ENCODE results near the gene RNF217. TPM values are rescaled to one million over a fixed set of nuclear protein-coding genes. Genes with fewer than 3 reads are reported as not detected.

The RNF217 gene
- total RNA-seq, 1 donor from 2014 or later = 14.2 TPM

DNA sequence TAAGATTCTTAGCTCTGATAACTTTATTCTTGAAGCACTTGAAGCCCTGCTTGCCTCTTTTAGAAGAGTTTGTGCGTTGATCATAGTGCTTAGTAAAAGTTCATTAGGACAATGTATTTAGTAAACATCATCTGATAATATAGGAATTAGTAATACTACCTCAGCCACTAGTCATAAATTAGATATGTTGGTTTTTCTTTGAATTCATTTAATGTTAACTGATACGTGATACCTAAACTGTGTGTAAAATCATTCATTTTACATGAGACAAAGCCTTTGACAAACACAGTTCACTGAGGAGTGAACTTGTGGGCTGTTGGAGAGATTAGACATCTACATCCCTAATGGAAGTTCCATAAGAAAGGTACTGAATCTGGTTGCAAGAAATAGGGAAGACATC lies 91.6 kb downstream of the RNF217 start:
- no peak for FAIRE-seq

GRCh38 chr6:125054331-125054730 lies 92.1 kb downstream of the RNF217 start:
- H3K27me3 ChIP-seq (ENCODE audit: control insufficient read depth, insufficient read depth, low read length) = no peaks in the 10 kb centered on the region
- TF ChIP-seq, protein P1, sequence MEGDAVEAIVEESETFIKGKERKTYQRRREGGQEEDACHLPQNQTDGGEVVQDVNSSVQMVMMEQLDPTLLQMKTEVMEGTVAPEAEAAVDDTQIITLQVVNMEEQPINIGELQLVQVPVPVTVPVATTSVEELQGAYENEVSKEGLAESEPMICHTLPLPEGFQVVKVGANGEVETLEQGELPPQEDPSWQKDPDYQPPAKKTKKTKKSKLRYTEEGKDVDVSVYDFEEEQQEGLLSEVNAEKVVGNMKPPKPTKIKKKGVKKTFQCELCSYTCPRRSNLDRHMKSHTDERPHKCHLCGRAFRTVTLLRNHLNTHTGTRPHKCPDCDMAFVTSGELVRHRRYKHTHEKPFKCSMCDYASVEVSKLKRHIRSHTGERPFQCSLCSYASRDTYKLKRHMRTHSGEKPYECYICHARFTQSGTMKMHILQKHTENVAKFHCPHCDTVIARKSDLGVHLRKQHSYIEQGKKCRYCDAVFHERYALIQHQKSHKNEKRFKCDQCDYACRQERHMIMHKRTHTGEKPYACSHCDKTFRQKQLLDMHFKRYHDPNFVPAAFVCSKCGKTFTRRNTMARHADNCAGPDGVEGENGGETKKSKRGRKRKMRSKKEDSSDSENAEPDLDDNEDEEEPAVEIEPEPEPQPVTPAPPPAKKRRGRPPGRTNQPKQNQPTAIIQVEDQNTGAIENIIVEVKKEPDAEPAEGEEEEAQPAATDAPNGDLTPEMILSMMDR (IDR thresholded peaks at IDR 0.05; ENCODE audit: insufficient read depth, low read length, severe bottlenecking) = no peak
- FAIRE-seq = no peak
- no peak for DNase-seq (ENCODE audit: low read depth)
- peaks cover 2% of the 10 kb centered on the region for H3K36me3 ChIP-seq (ENCODE audit: control insufficient read depth, insufficient read depth, low read length)
- no peak overlapping the region for H3K4me3 ChIP-seq (ENCODE audit: low read depth, low read length)

More for the DNA sequence above, 91.6 kb downstream of the RNF217 start:
- TF ChIP-seq, protein P1 (IDR thresholded peaks at IDR 0.05; ENCODE audit: insufficient read depth, low read length, severe bottlenecking) = no peak
- DNase-seq (ENCODE audit: low read depth) = no peak
- Histone ChIP-seq H3K27me3 (ENCODE audit: control insufficient read depth, insufficient read depth, low read length) (no peaks in the 10 kb centered on the region), H3K36me3 (ENCODE audit: control insufficient read depth, insufficient read depth, low read length) (peaks cover 2% of the 10 kb centered on the region), H3K4me3 (ENCODE audit: low read depth, low read length) (no peak overlapping the region)

GRCh38 chr6:125057392-125058246 lies 95.4 kb downstream of the RNF217 start:
- no peak overlapping the region for H3K4me3 ChIP-seq (ENCODE audit: low read depth, low read length)
- H3K36me3 ChIP-seq (ENCODE audit: control insufficient read depth, insufficient read depth, low read length) = peaks cover 2% of the 10 kb centered on the region
- TF ChIP-seq, protein P1 (IDR thresholded peaks at IDR 0.05; ENCODE audit: insufficient read depth, low read length, severe bottlenecking) = no peak
- no peak for FAIRE-seq
- DNase-seq (ENCODE audit: low read depth) = no peak
- H3K27me3 ChIP-seq (ENCODE audit: control insufficient read depth, insufficient read depth, low read length) = no peaks in the 10 kb centered on the region

DNA sequence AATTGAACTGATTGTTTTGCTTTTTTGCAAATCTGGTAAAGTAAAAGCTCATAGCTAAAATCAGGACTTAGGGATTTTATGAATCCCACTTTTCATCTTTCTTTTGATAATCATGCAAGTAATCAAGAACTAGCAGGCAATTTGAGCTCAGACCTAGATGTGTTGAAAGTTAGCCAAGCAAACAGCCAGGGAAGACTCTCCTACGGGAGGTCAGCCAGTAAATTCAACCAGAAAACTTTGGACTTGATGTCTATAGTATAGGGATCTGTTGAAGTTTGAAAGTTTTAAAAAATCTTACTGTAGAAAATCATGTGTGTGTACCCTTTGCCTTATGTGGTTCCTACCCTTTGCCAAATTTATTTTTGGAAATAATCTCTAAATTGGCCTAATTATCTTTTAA lies 96.3 kb downstream of the RNF217 start:
- no peaks in the 10 kb centered on the region for H3K27me3 ChIP-seq (ENCODE audit: control insufficient read depth, insufficient read depth, low read length)
- TF ChIP-seq, protein P1 (IDR thresholded peaks at IDR 0.05; ENCODE audit: insufficient read depth, low read length, severe bottlenecking) = no peak
- peaks cover 2% of the 10 kb centered on the region for H3K36me3 ChIP-seq (ENCODE audit: control insufficient read depth, insufficient read depth, low read length)
- DNase-seq (ENCODE audit: low read depth) (no peak), FAIRE-seq (no peak)
- no peak overlapping the region for H3K4me3 ChIP-seq (ENCODE audit: low read depth, low read length)

DNA sequence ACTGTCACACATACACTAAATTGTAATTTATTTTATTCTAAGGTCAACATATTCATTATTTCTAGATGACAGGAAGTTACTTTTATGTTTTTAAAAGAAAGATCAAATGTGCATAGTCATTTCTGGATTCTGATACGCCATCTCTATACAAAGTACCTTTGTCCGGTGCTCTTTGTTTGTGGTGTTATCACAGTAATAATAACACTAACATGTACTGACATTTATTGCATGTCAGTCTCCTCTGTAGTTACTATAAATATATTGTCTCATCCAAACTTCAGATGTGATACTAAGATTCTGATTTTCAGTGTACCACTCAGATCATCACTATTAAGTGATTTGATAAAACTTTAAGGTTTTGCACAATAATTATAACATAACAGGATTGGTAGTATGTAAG lies 101.1 kb downstream of the RNF217 start:
- TF ChIP-seq, protein P1 (IDR thresholded peaks at IDR 0.05; ENCODE audit: insufficient read depth, low read length, severe bottlenecking) = no peak
- Histone ChIP-seq H3K27me3 (ENCODE audit: control insufficient read depth, insufficient read depth, low read length) (no peaks in the 10 kb centered on the region), H3K36me3 (ENCODE audit: control insufficient read depth, insufficient read depth, low read length) (no peaks in the 10 kb centered on the region), H3K4me3 (ENCODE audit: low read depth, low read length) (no peak overlapping the region)
- DNase-seq (ENCODE audit: low read depth) = no peak
- FAIRE-seq = no peak
